ENCODE results near the gene GPANK1.

DNA sequence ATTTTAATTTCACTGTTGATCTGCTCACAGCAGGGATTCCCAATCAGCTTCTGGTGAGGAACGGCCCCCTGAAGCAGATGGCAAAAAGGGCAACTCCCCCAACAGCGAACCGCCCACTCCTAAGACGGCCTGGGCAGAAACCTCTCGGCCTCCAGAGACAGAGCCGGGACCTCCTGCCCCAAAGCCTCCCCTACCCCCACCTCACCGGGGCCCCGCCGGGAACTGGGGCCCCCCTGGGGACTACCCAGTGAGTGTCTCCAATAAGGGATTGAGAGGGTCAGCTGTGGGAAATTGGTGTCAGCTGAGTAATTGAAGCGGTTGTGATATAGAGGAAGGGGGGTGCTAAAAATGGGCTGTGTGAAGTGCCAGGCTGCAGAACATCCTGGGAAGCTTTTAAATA, 37.8 kb downstream of the GPANK1 start:
- TF ChIP-seq, protein P1, sequence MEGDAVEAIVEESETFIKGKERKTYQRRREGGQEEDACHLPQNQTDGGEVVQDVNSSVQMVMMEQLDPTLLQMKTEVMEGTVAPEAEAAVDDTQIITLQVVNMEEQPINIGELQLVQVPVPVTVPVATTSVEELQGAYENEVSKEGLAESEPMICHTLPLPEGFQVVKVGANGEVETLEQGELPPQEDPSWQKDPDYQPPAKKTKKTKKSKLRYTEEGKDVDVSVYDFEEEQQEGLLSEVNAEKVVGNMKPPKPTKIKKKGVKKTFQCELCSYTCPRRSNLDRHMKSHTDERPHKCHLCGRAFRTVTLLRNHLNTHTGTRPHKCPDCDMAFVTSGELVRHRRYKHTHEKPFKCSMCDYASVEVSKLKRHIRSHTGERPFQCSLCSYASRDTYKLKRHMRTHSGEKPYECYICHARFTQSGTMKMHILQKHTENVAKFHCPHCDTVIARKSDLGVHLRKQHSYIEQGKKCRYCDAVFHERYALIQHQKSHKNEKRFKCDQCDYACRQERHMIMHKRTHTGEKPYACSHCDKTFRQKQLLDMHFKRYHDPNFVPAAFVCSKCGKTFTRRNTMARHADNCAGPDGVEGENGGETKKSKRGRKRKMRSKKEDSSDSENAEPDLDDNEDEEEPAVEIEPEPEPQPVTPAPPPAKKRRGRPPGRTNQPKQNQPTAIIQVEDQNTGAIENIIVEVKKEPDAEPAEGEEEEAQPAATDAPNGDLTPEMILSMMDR (IDR thresholded peaks at IDR 0.05): no peak
- TF ChIP-seq EZH2phosphoT487 (IDR thresholded peaks at IDR 0.05): no peak

Measured in neural progenitor cell (in vitro differentiated cells).